B cell (primary cell): ENCODE measurements around the gene GPC3.

ENCODE experiments used
- CTCF ChIP-seq: fragments of 200-600 bp; IDR thresholded peaks from one replicate; pipeline ENCODE4 v1.8.0; 2022; ENCODE audit warnings: antibody characterized with exemption, mild to moderate bottlenecking
- EZH2 ChIP-seq: IDR thresholded peaks from 2 replicates; pipeline ENCODE4 v1.6.1; 2012; ENCODE audit warnings: borderline replicate concordance, low read depth, mild to moderate bottlenecking, moderate library complexity, low read length; ENCODE audit not compliant: insufficient read depth, poor library complexity, severe bottlenecking

- TF ChIP-seq CTCF = no peak
- TF ChIP-seq EZH2 = no peak
Observed at GRCh38 chrX:134019567-134020206, 34.3 kb upstream of the GPC3 start.
